Lower leg skin (tissue), 3 donors: ENCODE results near the gene GPNMB.

ENCODE experiments used
- CTCF ChIP-seq, 3 donors: fragments of 450-650 bp; IDR thresholded peaks; one replicate each; pipeline ENCODE4 v1.5.1; 2016; ENCODE audit warnings: antibody characterized with exemption in 3 of 3, mild to moderate bottlenecking in 3 of 3, moderate library complexity in 2 of 3
- POLR2A ChIP-seq, 2 donors: fragments of 450-650 bp; IDR thresholded peaks; one replicate each; pipeline ENCODE4 v1.6.1; 2016 to 2017; ENCODE audit warnings: antibody characterized with exemption in 2 of 2, mild to moderate bottlenecking in 1 of 2, moderate library complexity in 1 of 2

GRCh38 chr7:23200331-23200730 is 46.2 kb upstream of the GPNMB start:
- no peak for TF ChIP-seq CTCF (IDR thresholded peaks at IDR 0.05)
- no peak for TF ChIP-seq POLR2A (IDR thresholded peaks at IDR 0.05)
